HUES48 (cell line): ENCODE measurements around the gene TERT.
"Not testable (repeated sequence)": the region's sequence is repeated elsewhere in the genome, so short reads cannot be mapped to it uniquely, and the experiment has no call there.

Experiments used
- H3K27ac ChIP-seq: one replicate; pipeline ENCODE4 v1.7.0; 2013; ENCODE audit warnings: low read depth, low read length, inconsistent platforms
- H3K27me3 ChIP-seq: 2 replicates; pipeline ENCODE4 v1.6.1; 2013; ENCODE audit warnings: mild to moderate bottlenecking, low read length; ENCODE audit not compliant: control insufficient read depth, insufficient read depth
- H3K36me3 ChIP-seq: 2 replicates; pipeline ENCODE4 v1.6.1; 2013; ENCODE audit warnings: low read length; ENCODE audit not compliant: control insufficient read depth, insufficient read depth
- H3K4me1 ChIP-seq: 2 replicates; pipeline ENCODE4 v1.6.1; 2013; ENCODE audit warnings: mild to moderate bottlenecking, low read length; ENCODE audit not compliant: control insufficient read depth, insufficient read depth
- H3K4me3 ChIP-seq: 2 replicates; pipeline ENCODE4 v1.5.1; 2013; ENCODE audit warnings: mild to moderate bottlenecking, low read depth, low read length
- H3K9ac ChIP-seq: 2 replicates; pipeline ENCODE4 v1.6.1; 2013; ENCODE audit warnings: mild to moderate bottlenecking, low read depth, low read length, moderate library complexity
- H3K9me3 ChIP-seq: 2 replicates; pipeline ENCODE4 v1.6.1; 2013; ENCODE audit warnings: low read length; ENCODE audit not compliant: control insufficient read depth, insufficient read depth

Gene TERT

DNA sequence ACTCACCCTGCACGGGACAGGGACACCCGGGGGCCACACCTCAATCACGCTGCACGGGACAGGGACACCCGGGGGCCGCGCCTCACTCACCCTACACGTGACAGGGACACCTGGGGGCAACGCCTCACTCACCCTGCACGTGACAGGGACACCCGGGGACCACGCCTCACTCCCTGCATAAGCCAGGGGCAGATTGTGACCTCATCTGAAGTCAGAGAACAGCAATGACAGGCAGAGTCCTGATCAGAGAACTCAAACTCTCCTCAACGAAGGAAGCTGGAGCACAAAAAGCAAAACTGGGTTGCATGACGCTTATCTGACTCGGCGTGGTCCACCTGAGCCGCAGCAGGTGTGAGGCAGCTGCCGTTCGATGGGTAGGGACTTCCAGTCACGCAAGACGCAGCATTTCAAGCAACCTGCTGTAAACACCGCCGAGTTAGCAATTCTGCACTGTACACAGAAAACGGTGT is 3.2 kb downstream of the TERT start:
- Histone ChIP-seq H3K27ac (no peak overlapping the region), H3K9ac (no peak overlapping the region), H3K9me3 (no peaks in the 10 kb centered on the region), H3K27me3 (peaks cover 7% of the 10 kb centered on the region; the same call in 1 of the 2 replicates), H3K4me3 (no peak overlapping the region), H3K4me1 (no peaks in the 10 kb centered on the region), H3K36me3 (peaks cover 17% of the 10 kb centered on the region)

DNA sequence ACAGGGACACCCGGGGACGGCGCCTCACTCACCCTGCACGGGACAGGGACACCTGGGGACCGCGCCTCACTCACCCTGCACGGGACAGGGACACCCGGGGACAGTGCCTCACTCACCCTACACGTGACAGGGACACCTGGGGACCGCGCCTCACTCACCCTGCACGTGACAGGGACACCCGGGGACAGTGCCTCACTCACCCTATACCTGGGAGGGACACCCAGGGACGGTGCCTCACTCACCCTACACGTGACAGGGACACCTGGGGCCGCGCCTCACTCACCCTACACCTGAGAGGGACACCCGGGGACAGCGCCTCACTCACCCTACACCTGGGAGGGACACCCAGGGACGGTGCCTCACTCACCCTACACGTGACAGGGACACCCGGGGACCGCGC is 3.9 kb downstream of the TERT start:
- not testable (repeated sequence) for H3K27me3 ChIP-seq, H3K4me1 ChIP-seq, H3K4me3 ChIP-seq, H3K9ac ChIP-seq, H3K27ac ChIP-seq, H3K9me3 ChIP-seq
- peaks cover 19% of the 10 kb centered on the region for H3K36me3 ChIP-seq

DNA sequence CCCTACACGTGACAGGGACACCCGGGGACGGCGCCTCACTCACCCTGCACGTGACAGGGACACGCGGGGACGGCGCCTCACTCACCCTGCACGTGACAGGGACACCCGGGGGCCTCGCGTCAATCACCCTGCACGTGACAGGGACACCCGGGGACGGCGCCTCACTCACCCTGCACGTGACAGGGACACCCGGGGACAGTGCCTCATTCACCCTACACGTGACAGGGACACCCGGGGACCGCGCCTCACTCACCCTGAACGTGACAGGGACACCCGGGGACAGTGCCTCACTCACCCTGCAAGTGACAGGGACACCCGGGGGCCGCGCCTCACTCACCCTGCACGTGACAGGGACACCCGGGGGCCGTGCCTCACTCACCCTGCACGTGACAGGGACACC is 5.3 kb downstream of the TERT start:
- H3K36me3 ChIP-seq: peaks cover 22% of the 10 kb centered on the region
- H3K27me3 ChIP-seq, H3K27ac ChIP-seq, H3K4me1 ChIP-seq, H3K9me3 ChIP-seq, H3K9ac ChIP-seq, H3K4me3 ChIP-seq: not testable (repeated sequence)

DNA sequence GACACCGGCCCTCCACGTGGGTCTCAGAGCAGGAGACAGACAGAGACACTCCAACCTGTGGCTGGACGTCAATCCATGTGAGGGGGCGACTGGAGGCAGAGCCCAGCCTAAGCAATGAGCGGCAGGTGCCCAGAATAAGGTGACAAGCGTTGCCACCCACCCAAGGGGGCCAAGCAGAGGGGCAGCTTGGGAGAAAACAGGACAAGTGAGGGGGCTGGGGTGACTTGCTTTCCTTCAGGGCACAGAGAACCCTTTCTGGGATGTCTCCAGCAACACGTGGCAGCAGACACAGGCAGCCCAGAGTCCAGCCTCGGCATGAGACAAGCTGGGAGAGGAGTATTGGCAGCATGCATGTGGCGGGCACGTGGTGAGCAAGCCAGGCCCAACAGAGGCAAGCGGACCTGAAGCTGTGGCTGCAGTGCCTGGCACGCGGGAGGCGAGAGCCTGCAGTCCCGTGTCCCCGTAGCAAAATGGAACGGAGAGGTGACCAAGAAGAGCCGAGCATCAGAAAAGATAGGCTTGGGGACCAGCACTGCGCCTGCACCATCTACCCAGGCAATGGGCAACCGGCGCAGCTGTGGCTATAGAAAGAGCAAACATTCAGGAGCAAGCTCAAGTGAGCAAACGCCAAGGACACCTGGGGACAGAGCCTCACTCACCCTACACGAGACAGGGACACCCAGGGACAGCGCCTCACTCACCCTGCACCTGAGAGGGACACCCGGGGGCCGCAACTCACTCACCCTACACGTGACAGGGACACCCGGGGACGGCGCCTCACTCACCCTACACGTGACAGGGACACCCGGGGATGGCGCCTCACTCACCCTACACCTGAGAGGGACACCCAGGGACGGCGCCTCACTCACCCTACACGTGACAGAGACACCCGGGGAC is 6.2 kb downstream of the TERT start:
- no peaks in the 10 kb centered on the region for H3K27me3 ChIP-seq
- H3K36me3 ChIP-seq: peaks cover 22% of the 10 kb centered on the region
- no peak overlapping the region for H3K4me3 ChIP-seq
- no peak overlapping the region for H3K9ac ChIP-seq
- H3K27ac ChIP-seq: no peak overlapping the region
- H3K9me3 ChIP-seq: no peaks in the 10 kb centered on the region
- H3K4me1 ChIP-seq: no peaks in the 10 kb centered on the region

DNA sequence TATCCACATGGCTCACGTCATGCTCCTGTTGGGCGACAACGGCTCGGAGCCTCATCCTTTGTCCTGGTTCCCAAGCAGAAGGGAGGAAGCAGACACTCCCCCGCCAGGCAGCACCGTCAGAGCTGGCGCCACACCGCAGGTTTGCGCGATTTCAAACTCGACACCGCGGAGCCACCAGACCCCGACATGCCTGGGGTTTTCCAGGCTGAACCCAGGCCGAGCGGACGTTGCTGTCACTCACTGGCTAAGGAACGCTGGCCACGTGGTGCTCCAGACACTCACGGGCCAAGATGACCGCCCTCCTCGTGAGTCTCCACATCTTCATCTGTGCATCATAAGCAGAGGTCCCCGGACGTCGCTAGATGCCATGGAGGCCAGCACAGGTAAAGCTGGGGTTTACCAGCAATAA is 9.0 kb downstream of the TERT start:
- Histone ChIP-seq H3K4me3 (no peak overlapping the region), H3K9ac (no peak overlapping the region), H3K27ac (no peak overlapping the region), H3K36me3 (peaks cover 13% of the 10 kb centered on the region), H3K9me3 (no peaks in the 10 kb centered on the region), H3K4me1 (no peaks in the 10 kb centered on the region), H3K27me3 (no peaks in the 10 kb centered on the region)

DNA sequence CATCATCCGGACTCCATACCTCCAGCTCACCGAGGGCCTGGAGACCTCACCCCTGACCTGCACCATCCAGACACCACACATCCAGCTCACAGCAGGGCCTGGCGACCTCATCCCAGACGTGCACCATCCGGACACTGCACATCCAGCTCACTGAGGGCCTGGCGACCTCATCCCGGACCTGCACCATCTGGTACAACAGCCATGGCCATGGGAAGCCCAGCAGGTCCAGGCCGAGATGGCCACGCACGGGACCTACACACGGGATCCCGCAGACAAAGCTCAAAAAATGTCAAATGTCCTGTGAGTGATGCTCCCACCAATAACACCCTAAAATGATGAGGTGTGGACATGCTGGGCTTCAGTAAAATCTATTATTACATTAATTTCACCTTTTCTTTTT is 9.7 kb downstream of the TERT start:
- no peak overlapping the region for H3K27ac ChIP-seq
- H3K27me3 ChIP-seq: no peaks in the 10 kb centered on the region
- no peaks in the 10 kb centered on the region for H3K4me1 ChIP-seq
- no peak overlapping the region for H3K4me3 ChIP-seq
- H3K9ac ChIP-seq: no peak overlapping the region
- peaks cover 17% of the 10 kb centered on the region for H3K36me3 ChIP-seq
- no peaks in the 10 kb centered on the region for H3K9me3 ChIP-seq

DNA sequence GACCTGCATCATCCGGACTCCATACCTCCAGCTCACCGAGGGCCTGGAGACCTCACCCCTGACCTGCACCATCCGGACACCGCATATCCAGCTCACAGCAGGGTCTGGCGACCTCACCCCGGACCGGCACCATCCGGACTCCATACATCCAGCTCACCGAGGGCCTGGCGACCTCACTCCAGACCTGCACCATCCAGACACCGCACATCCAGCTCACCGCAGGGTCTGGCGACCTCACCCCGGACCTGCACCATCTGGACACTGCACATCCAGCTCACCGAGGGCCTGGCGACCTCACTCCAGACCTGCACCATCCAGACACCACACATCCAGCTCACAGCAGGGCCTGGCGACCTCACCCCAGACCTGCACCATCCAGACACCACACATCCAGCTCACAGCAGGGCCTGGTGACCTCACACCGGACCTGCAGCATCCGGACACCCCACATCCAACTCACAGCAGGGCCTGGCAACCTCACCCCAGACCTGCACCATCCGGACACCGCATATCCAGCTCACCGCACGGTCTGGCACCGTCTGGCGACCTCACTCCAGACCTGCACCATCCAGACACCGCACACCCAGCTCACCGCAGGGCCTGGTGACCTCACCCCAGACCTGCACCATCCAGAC is 10.4 kb downstream of the TERT start:
- H3K9me3 ChIP-seq, H3K4me1 ChIP-seq, H3K27me3 ChIP-seq, H3K4me3 ChIP-seq, H3K27ac ChIP-seq, H3K9ac ChIP-seq: not testable (repeated sequence)
- peaks cover 23% of the 10 kb centered on the region for H3K36me3 ChIP-seq

DNA sequence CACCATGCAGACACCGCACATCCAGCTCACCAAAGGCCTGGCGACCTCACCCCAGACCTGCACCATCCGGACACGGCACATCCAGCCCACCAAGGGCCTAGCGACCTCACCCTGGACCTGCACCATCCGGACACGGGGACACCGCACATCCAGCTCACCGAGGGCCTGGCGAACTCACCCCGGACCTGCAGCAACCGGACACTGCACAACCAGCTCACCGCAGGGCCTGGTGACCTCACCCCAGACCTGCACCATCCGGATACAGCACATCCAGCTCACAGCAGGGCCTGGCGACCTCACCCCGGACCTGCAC is 11.2 kb downstream of the TERT start:
- H3K27me3 ChIP-seq, H3K4me3 ChIP-seq, H3K4me1 ChIP-seq, H3K9ac ChIP-seq, H3K27ac ChIP-seq, H3K9me3 ChIP-seq: not testable (repeated sequence)
- H3K36me3 ChIP-seq: peaks cover 29% of the 10 kb centered on the region

DNA sequence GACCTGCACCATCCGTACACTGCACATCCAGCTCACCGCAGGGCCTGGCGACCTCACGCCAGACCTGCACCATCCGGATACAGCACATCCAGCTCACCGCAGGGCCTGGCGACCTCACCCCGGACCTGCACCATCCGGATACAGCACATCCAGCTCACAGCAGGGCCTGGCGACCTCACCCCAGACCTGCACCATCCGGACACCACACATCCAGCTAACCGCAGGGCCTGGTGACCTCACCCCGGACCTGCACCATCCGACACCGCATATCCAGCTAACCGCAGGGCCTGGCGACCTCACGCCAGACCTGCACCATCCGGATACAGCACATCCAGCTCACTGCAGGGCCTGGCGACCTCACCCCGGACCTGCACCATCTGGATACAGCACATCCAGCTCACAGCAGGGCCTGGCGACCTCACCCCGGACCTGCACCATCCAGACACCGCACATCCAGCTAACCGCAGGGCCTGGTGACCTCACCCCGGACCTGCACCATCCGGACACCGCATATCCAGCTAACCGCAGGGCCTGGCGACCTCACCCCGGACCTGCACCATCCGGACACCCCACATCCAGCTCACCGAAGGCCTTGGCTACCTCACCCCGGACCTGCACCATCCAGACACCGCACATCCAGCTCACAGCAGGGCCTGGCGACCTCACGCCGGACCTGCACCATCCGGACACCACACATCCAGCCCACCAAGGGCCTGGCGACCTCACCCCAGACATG is 11.7 kb downstream of the TERT start:
- H3K9ac ChIP-seq, H3K4me3 ChIP-seq, H3K27ac ChIP-seq, H3K9me3 ChIP-seq, H3K27me3 ChIP-seq, H3K4me1 ChIP-seq: not testable (repeated sequence)
- H3K36me3 ChIP-seq: peaks cover 32% of the 10 kb centered on the region

DNA sequence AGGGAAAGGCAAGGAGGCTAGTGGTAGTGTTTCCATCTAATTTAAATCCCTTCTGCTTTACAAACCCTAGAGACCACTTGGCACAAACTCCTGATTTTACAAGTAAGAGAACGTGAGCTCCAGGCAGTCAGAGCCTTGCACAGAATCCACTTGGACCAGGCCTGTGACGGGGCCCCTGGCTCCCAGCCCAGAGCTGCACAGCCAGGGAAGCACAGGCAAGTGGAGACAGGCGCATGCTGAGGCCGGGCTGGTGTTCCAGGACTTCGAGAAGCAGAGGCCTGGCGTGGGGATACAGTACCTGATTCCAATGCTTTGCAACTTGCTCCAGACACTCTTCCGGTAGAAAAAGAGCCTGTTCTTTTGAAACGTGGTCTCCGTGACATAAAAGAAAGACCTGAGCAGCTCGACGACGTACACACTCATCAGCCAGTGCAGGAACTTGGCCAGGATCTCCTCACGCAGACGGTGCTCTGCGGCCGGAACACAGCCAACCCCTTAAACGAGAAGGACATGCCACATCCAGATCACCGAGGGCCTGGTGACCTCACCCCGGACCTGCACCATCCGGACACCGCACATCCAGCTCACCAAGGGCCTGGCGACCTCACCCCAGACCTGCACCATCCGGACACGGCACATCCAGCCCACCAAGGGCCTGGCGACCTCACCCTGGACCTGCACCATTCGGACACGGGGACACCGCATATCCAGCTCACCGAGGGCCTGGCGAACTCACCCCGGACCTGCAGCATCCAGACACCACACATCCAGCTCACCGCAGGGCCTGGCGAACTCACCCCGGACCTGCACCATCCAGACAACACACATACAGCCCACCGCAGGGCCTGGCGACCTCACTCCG is 12.5 kb downstream of the TERT start:
- no peak overlapping the region for H3K9ac ChIP-seq
- no peak overlapping the region for H3K4me3 ChIP-seq
- H3K9me3 ChIP-seq: no peaks in the 10 kb centered on the region
- no peak overlapping the region for H3K27ac ChIP-seq
- H3K4me1 ChIP-seq: no peaks in the 10 kb centered on the region
- peaks cover 31% of the 10 kb centered on the region for H3K36me3 ChIP-seq
- H3K27me3 ChIP-seq: no peaks in the 10 kb centered on the region
